HepG2 (cell line): ENCODE results near the gene KRI1. TPM values are rescaled to one million over a fixed set of nuclear protein-coding genes. Genes with fewer than 3 reads are reported as not detected.

Experiments used
- BCL3 ChIP-seq: sonication (generic); formaldehyde crosslinking; IDR thresholded peaks from 2 replicates; pipeline ENCODE4 v1.5.1; 2020; ENCODE audit warnings: mild to moderate bottlenecking, missing genetic modification reagents, moderate library complexity
- FOXA1 ChIP-seq, 2 experiments: fragments of 450-650 bp in 1 of 2; sonication (generic) in 1 of 2; formaldehyde crosslinking in 1 of 2; IDR thresholded peaks; 2 replicates each; pipeline versions ENCODE4 v1.4.0 to v1.6.1; 2016 to 2020; ENCODE audit warnings: missing genetic modification reagents in 1 of 2
- HDAC1 ChIP-seq: sonication (generic); formaldehyde crosslinking; IDR thresholded peaks from 2 replicates; pipeline ENCODE4 v1.5.1; 2020; ENCODE audit warnings: mild to moderate bottlenecking, missing genetic modification reagents
- HMGA1 ChIP-seq: sonication (generic); formaldehyde crosslinking; conservative IDR thresholded peaks from 2 replicates; pipeline ENCODE4 v1.4.0; 2020; ENCODE audit warnings: missing genetic modification reagents
- PITX1 ChIP-seq: sonication (generic); formaldehyde crosslinking; IDR thresholded peaks from 2 replicates; pipeline ENCODE4 v1.5.1; 2020; ENCODE audit warnings: mild to moderate bottlenecking, missing genetic modification reagents
- RFXAP ChIP-seq: sonication (generic); formaldehyde crosslinking; IDR thresholded peaks from 2 replicates; pipeline ENCODE4 v1.4.0; 2020; ENCODE audit warnings: missing genetic modification reagents, borderline replicate concordance
- SPEN ChIP-seq: sonication (generic); formaldehyde crosslinking; IDR thresholded peaks from 2 replicates; pipeline ENCODE4 v1.5.1; 2020; ENCODE audit warnings: low read depth, mild to moderate bottlenecking, missing genetic modification reagents
- ZBTB21 ChIP-seq: sonication (generic); formaldehyde crosslinking; IDR thresholded peaks from 2 replicates; pipeline ENCODE4 v1.4.0; 2020; ENCODE audit warnings: missing genetic modification reagents
- ZMYM3 ChIP-seq: sonication (generic); formaldehyde crosslinking; IDR thresholded peaks from 2 replicates; pipeline ENCODE4 v1.5.1; 2020; ENCODE audit warnings: mild to moderate bottlenecking, missing genetic modification reagents
- ZNF296 ChIP-seq: sonication (generic); formaldehyde crosslinking; conservative IDR thresholded peaks from 2 replicates; pipeline ENCODE4 v1.5.0; 2020; ENCODE audit warnings: mild to moderate bottlenecking, missing genetic modification reagents
- ZNF598 ChIP-seq: sonication (generic); formaldehyde crosslinking; IDR thresholded peaks from 2 replicates; pipeline ENCODE4 v1.5.1; 2020; ENCODE audit warnings: mild to moderate bottlenecking, missing genetic modification reagents, borderline replicate concordance
- ZSCAN20 ChIP-seq: sonication (generic); formaldehyde crosslinking; IDR thresholded peaks from 2 replicates; pipeline ENCODE4 v1.4.0; 2020; ENCODE audit warnings: missing genetic modification reagents, mild to moderate bottlenecking, borderline replicate concordance
- polyA plus RNA-seq, 8 experiments: library from polyadenylated mRNA; depleted of rRNA in 3 of 8; stranded (reverse) in 7 of 8; unstranded in 1 of 8; fragments of >200 nt; fragmentation: Illumina TruSeq in 4 of 8; extraction: Trizol in 4 of 8; gene quantifications; 2 replicates each; pipeline versions ENCODE4 v1.2.1 to v1.2.3, GENCODE V29; 2011 to 2016; ENCODE audit warnings: low read depth in 4 of 8, missing spikeins in 1 of 8, mixed read lengths in 1 of 8; ENCODE audit not compliant: insufficient read depth in 1 of 8
- total RNA-seq, 5 experiments: library from RNA; depleted of rRNA; stranded (reverse); fragments of >200 nt; fragmentation: Illumina TruSeq; extraction: Trizol; gene quantifications; 2 replicates each; pipeline ENCODE4 v1.2.3, GENCODE V29; 2016; ENCODE audit warnings: low read depth in 1 of 5
- TF ChIP-seq, protein P1 (sequence below): IDR thresholded peaks from 2 replicates; pipeline ENCODE4 v1.6.1; 2012; ENCODE audit warnings: low read depth, low read length, improper control_type of control experiment
- TF ChIP-seq, protein P2 (sequence below): conservative IDR thresholded peaks from 2 replicates; pipeline ENCODE4 v1.6.1; 2018; ENCODE audit warnings: missing genetic modification reagents
- TF ChIP-seq, protein P3 (sequence below): sonication (generic); formaldehyde crosslinking; IDR thresholded peaks from 2 replicates; pipeline ENCODE4 v1.4.0; 2020; ENCODE audit warnings: mild to moderate bottlenecking, missing genetic modification reagents
- TF ChIP-seq, protein P4 (sequence below): sonication (generic); formaldehyde crosslinking; IDR thresholded peaks from 2 replicates; pipeline ENCODE4 v1.4.0; 2020; ENCODE audit warnings: missing genetic modification reagents

KRI1 gene
- total and polyA plus RNA-seq, 2 of the 13 experiments (the other 11 are each of a cell fraction or from before 2014, with no cell fraction given) = 9.1 to 11.7 TPM

DNA sequence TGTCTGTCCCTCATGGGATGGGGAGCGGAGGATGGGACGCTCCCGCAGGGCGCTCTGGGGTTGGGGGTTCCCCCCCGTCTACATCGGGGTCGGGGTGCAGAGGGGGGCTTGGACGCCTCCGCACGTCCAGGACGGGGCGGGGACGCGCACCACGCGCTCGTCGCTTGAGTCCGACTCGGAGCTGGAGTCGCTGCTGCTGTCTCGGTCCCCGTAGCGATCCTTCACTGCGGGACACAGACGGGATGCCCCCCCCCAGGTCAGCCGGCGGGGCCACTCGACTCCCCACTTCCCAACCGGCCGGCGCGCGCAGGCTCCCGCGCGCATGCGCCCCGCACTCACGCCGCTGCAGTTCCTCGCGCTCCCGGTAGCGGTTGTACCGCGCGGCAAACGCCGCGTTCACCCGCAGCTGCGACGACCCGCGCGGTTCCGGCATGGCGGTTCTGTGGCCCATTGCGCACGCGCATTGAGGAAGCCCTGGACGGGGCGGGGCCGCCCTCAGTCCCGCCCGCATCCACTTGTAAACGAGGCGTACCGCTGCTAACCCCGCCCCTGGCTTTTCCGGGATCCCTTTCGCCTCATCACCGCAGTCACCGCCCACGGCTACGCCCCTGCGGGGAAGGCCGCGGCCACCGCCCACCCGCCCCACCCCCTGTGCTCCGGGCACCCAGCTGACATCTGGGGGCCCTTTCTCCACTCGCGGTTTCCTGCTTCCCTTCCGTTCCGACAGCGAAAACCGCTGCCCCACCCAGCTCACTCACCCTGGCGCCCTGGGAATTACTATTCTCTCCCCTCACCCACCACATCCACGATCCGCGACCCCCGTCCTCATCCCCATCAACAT is at the start of gene KRI1 (continued):
- TF ChIP-seq RFXAP (peak; percentile 90; the same call in 1 of the 2 replicates), ZNF598 (CRISPR knock-in tag) (peak; percentile 69; the same call in 1 of the 2 replicates), PITX1 (CRISPR knock-in tag) (no peak), FOXA1 (IDR thresholded peaks at IDR 0.05) (no peak), FOXA1 (CRISPR knock-in tag; IDR thresholded peaks at IDR 0.05) (peak; percentile 72; the same call in 1 of the 2 replicates), ZMYM3 (CRISPR knock-in tag) (no peak), BCL3 (CRISPR knock-in tag) (peak; percentile 81; the same call in 1 of the 2 replicates), ZBTB21 (CRISPR knock-in tag) (no peak), HMGA1 (CRISPR knock-in tag) (no peak), HDAC1 (CRISPR knock-in tag) (peak; percentile 92), ZNF296 (CRISPR knock-in tag) (no peak), ZSCAN20 (CRISPR knock-in tag) (no peak), SPEN (peak; percentile 89)
- TF ChIP-seq, protein P1, sequence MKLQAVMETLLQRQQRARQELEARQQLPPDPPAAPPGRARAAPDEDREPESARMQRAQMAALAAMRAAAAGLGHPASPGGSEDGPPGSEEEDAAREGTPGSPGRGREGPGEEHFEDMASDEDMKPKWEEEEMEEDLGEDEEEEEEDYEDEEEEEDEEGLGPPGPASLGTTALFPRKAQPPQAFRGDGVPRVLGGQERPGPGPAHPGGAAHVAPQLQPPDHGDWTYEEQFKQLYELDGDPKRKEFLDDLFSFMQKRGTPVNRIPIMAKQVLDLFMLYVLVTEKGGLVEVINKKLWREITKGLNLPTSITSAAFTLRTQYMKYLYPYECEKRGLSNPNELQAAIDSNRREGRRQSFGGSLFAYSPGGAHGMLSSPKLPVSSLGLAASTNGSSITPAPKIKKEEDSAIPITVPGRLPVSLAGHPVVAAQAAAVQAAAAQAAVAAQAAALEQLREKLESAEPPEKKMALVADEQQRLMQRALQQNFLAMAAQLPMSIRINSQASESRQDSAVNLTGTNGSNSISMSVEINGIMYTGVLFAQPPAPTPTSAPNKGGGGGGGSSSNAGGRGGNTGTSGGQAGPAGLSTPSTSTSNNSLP = no peak
- TF ChIP-seq, protein P2, sequence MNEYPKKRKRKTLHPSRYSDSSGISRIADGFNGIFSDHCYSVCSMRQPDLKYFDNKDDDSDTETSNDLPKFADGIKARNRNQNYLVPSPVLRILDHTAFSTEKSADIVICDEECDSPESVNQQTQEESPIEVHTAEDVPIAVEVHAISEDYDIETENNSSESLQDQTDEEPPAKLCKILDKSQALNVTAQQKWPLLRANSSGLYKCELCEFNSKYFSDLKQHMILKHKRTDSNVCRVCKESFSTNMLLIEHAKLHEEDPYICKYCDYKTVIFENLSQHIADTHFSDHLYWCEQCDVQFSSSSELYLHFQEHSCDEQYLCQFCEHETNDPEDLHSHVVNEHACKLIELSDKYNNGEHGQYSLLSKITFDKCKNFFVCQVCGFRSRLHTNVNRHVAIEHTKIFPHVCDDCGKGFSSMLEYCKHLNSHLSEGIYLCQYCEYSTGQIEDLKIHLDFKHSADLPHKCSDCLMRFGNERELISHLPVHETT (CRISPR knock-in tag) = peak; percentile 97
- TF ChIP-seq, protein P3, sequence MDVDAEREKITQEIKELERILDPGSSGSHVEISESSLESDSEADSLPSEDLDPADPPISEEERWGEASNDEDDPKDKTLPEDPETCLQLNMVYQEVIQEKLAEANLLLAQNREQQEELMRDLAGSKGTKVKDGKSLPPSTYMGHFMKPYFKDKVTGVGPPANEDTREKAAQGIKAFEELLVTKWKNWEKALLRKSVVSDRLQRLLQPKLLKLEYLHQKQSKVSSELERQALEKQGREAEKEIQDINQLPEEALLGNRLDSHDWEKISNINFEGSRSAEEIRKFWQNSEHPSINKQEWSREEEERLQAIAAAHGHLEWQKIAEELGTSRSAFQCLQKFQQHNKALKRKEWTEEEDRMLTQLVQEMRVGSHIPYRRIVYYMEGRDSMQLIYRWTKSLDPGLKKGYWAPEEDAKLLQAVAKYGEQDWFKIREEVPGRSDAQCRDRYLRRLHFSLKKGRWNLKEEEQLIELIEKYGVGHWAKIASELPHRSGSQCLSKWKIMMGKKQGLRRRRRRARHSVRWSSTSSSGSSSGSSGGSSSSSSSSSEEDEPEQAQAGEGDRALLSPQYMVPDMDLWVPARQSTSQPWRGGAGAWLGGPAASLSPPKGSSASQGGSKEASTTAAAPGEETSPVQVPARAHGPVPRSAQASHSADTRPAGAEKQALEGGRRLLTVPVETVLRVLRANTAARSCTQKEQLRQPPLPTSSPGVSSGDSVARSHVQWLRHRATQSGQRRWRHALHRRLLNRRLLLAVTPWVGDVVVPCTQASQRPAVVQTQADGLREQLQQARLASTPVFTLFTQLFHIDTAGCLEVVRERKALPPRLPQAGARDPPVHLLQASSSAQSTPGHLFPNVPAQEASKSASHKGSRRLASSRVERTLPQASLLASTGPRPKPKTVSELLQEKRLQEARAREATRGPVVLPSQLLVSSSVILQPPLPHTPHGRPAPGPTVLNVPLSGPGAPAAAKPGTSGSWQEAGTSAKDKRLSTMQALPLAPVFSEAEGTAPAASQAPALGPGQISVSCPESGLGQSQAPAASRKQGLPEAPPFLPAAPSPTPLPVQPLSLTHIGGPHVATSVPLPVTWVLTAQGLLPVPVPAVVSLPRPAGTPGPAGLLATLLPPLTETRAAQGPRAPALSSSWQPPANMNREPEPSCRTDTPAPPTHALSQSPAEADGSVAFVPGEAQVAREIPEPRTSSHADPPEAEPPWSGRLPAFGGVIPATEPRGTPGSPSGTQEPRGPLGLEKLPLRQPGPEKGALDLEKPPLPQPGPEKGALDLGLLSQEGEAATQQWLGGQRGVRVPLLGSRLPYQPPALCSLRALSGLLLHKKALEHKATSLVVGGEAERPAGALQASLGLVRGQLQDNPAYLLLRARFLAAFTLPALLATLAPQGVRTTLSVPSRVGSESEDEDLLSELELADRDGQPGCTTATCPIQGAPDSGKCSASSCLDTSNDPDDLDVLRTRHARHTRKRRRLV (CRISPR knock-in tag) = no peak
- TF ChIP-seq, protein P4, sequence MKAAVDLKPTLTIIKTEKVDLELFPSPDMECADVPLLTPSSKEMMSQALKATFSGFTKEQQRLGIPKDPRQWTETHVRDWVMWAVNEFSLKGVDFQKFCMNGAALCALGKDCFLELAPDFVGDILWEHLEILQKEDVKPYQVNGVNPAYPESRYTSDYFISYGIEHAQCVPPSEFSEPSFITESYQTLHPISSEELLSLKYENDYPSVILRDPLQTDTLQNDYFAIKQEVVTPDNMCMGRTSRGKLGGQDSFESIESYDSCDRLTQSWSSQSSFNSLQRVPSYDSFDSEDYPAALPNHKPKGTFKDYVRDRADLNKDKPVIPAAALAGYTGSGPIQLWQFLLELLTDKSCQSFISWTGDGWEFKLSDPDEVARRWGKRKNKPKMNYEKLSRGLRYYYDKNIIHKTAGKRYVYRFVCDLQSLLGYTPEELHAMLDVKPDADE = 0 out of 2 replicates have a peak, but pooled peaks have one; percentile 89
